Stimulated activated CD8-positive, alpha-beta memory T cell treated with anti-CD3 and anti-CD28 coated beads, Interleukin-2, amount 100 ng/mL, for 48 hours (primary cell): Measurements from ENCODE around the gene TDRD1.
"Not testable (repeated sequence)": the region's sequence is repeated elsewhere in the genome, so short reads cannot be mapped to it uniquely, and the experiment has no call there.

ENCODE experiments used
- DNase-seq, 2 donors: peaks; one replicate each; pipeline ENCODE4 v3.0.0-alpha.2; 2020; ENCODE audit warnings: low read depth in 2 of 2

The TDRD1 gene, protein sequence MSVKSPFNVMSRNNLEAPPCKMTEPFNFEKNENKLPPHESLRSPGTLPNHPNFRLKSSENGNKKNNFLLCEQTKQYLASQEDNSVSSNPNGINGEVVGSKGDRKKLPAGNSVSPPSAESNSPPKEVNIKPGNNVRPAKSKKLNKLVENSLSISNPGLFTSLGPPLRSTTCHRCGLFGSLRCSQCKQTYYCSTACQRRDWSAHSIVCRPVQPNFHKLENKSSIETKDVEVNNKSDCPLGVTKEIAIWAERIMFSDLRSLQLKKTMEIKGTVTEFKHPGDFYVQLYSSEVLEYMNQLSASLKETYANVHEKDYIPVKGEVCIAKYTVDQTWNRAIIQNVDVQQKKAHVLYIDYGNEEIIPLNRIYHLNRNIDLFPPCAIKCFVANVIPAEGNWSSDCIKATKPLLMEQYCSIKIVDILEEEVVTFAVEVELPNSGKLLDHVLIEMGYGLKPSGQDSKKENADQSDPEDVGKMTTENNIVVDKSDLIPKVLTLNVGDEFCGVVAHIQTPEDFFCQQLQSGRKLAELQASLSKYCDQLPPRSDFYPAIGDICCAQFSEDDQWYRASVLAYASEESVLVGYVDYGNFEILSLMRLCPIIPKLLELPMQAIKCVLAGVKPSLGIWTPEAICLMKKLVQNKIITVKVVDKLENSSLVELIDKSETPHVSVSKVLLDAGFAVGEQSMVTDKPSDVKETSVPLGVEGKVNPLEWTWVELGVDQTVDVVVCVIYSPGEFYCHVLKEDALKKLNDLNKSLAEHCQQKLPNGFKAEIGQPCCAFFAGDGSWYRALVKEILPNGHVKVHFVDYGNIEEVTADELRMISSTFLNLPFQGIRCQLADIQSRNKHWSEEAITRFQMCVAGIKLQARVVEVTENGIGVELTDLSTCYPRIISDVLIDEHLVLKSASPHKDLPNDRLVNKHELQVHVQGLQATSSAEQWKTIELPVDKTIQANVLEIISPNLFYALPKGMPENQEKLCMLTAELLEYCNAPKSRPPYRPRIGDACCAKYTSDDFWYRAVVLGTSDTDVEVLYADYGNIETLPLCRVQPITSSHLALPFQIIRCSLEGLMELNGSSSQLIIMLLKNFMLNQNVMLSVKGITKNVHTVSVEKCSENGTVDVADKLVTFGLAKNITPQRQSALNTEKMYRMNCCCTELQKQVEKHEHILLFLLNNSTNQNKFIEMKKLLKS

GRCh38 chr10:114179148-114179547 lies at the start of gene TDRD1:
TSS of gene TDRD1 (plus strand) at chr10:114179353. CDS start at chr10:114187832, 8,479 bp downstream.
- no peak for DNase-seq

DNA sequence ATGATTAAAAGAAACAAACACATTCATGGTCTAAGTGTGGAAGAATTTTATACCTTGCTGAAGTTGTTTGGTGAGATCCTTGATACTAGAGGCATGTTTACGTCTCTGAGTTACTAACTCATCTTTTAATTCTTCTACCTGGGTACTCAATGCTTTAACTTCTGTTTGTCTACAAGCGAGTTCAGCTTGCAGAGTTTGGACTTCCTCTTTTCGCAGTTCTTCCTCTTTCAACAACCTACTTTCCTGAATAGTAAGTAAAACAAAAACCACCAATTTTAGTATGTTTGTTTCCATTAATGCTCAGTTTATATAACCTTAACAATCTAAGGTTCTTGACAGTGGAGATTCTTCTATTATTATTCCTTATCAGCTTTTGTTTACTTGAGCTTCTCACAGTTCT lies 48.1 kb upstream of the TDRD1 start:
- DNase-seq = no peak

DNA sequence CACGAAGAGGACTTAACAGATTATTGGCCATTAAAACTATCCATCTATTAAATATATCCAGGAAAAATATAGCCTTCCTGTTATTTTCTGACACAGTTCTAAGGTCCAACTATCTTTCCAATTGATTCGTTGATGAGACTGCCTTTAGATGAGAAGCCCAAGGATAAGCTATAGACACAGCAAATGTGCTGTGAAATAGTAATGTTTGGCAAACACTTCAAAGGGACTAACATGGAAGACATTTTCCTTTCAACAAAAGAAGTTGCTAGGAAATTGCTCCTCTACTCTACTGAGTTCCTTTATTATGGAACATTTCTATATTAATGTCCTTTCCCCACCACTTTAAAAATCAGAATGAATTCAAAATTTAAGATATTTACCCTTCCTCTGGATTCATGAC lies 43.7 kb upstream of the TDRD1 start:
- DNase-seq = no peak

- no peak for DNase-seq
Observed at GRCh38 chr10:114138581-114138980, 40.6 kb upstream of the TDRD1 start.

GRCh38 chr10:114140036-114140435 lies 39.1 kb upstream of the TDRD1 start:
- no peak for DNase-seq

DNA sequence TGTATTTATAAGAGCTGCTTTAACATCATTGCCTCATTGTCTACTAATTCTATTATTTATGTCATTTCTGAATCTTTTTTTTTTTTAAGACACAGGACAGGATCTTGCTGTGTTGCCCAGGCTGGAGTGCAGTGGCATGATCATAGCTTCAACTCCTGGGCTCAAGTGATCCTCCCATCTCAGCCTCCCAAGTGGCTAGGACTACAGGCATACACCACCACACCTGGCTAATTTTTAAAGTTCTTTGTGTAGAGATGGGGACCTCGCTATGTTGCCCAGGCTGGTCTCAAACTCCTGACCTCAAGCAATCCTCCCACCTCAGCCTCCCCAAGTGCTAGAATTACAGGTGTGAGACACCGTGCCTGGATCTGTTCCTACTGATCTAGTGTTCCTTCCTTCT lies 38.3 kb upstream of the TDRD1 start:
- DNase-seq = not testable (repeated sequence)

- DNase-seq = no peak
Observed at GRCh38 chr10:114142018-114142417, 37.1 kb upstream of the TDRD1 start.

DNA sequence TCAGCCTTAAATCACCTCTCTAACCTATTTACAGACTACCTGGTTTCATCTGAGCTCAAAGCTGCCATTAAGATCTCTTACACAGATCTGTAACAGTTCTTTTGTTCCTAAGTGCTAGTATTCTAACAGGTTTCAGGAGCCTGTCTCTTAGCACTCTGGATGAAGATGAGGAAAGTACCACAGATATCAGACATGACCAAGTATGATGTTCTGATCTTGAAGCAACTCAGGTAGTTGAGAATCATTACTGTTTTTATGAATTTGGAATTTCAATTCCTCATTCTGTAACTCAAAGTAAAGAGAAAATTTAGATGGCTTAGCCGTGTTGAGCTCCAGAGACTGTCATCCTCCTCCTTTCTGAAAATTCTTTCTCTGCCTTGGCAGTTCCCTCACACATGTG lies 36.0 kb upstream of the TDRD1 start:
- DNase-seq = no peak

- DNase-seq = not testable (repeated sequence)
Observed at GRCh38 chr10:114149476-114149875, 29.7 kb upstream of the TDRD1 start.

GRCh38 chr10:114151486-114151885 lies 27.7 kb upstream of the TDRD1 start:
- DNase-seq = no peak

DNA sequence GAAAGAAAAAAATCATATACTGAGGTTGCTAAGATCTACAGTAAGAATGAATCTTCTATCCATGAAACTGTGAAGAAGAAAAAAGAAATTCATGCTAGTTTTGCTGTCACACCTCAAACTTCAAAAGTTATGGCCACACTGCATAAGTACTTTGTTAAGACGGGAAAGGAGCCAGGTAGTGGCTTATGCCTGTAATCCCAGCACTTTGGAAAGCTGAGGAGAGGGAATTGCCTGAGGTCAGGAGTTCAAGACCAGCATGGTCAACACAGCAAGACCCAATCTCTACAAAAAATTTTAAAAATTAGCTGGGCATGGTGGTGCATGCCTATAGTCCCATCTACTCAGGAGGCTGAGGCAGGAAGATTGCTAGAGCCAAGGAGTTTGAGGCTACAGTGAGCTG lies 27.3 kb upstream of the TDRD1 start:
- DNase-seq = no peak

DNA sequence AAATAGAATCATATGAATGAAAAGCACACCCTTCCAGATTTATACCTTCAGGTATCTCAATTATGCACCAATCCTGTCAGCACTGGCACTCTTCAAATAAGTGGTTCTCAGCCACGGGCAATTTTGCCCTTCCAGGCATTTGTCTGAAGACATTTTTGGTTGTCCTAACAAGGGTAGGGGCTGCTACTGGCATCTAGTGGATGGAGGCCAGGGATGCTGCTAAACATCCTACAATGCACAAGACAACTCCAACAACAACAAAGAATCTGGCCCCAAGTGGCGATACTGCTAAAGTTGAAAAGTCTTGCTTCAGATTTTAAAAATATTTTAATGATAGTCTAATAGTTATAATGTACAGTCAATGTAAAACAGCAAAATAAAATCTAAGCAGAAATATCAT lies 21.2 kb upstream of the TDRD1 start:
- no peak for DNase-seq

GRCh38 chr10:114163062-114163461 lies 16.1 kb upstream of the TDRD1 start:
- DNase-seq = no peak

DNA sequence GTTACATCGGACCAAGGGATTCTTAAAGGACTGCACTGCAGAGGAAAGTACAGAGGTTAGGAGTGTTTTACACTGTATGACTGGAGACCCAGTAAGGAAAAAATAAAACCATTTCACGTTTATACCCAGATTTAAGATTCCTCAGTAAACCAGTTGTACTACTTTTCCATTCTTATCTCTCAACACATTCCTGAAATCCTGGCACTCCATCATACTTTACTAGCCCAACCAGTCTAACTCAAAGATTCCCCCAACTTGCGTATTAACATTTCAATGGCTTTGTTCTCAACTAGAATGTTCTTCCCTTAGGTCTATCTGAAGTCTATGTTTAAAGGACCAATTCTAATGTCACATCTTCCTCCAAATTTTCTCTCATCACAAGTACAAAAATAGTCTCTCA lies 13.1 kb upstream of the TDRD1 start:
- no peak for DNase-seq

DNA sequence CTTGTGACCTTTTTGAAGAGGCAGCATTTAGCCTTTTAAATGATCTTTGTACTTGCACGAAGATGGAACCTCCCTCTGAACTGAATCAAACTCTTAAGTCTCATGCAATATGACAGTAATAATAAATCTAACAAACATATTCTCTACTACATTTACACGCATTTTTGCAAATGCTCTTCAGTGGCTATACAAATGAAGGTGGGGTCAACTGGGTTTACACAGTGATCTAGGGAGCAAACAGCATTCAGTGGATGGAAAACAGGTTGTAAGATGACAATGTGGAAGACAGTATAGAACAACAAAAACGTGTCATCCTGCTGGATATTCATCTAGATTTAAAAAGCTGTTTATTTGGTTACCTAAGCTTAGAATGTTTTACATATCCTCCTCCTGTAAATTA lies 12.7 kb upstream of the TDRD1 start:
- no peak for DNase-seq

- DNase-seq = no peak
Observed at GRCh38 chr10:114167985-114168384, 11.2 kb upstream of the TDRD1 start.

DNA sequence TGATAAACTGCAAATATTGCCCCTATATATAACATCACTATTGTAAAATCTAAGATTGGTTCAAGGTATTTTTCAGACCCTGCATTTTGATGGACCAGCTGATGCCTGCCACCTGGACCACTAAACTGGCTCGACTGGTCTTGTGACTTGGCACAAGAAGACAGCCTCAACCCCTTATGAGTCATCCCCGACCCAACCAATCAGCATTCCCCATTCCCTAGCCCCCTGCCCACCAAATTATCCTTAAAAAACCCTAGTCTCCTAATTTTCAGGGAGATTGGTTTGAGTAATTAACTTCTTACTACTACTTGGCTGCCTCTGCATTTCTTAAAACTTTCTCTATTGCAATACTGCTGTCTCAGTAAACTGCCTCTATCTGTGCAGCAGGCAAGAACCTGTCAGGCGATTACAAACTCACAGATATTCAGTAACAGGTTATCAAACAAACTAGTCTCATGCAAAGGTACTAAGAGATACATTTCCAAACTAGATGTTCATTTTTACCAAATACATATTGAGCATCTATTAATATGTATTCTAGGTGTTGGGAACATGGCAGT lies 10.6 kb upstream of the TDRD1 start:
- DNase-seq = no peak

DNA sequence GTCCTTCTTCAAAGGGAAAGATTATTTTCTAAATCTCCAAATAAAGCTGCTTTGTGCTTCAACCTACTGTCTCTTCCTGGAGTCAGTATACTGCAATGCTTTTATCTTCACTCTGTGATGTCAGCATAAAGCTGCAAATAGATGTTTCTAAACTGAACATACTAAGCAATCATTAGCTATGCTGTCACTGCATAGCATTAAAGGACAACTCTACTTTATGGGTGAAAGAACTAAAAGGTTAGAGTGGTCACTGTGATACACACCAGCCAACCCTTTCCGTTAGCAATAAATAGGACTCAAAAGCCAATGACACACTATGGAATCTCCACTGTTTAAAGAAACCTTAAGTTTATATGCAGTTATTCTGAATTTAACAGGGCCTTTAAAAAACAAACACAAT lies 6.9 kb upstream of the TDRD1 start:
- no peak for DNase-seq

GRCh38 chr10:114172776-114173602 lies 6.2 kb upstream of the TDRD1 start:
- no peak for DNase-seq

GRCh38 chr10:114173603-114173920 lies 5.6 kb upstream of the TDRD1 start:
- DNase-seq = no peak
